Pons (tissue), 1 donor: ENCODE results near the gene ECHS1.

ENCODE experiments used
- DNase-seq: peaks from one replicate; pipeline ENCODE4 v3.0.0-alpha.2; 2016; ENCODE audit warnings: low spot score

Gene ECHS1

DNA sequence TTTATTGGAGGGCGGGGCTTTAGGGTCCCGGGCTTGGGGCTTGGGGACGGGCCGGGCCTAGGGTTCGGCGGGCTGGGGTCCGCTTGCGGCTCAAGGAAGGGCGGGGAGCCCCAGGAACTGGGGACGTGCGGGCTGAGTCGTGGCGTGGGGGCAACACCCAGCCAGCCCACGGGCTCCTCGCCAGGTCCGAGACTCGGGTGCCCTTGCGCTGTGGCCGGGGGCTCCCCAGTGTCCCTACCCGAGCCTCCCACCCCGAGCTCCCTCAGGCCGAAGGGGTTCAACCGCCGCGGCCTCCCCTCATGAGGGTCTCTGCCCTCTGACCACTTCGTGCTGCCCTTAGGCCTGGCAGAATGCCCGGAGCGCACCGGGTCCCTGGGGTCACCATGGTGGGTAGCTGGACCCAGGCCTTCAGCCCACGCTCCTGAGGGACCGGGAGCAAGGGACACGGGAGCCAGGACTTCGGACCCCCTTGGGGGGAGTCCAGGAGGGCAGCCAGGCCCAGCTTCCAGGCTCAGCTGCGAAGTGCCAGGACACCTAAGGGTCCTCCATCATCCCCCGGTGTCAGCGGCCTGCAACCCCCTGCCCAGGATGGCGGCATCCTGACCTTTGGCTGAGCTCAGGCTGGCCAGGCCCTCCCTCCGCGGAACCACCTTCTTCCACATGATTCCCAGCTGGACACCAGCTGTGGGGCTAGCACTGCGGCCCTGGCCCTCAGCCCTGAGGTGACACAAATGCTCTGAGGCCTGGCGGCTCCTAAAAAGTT is 14.8 kb downstream of the ECHS1 start:
- DNase-seq = no peak

DNA sequence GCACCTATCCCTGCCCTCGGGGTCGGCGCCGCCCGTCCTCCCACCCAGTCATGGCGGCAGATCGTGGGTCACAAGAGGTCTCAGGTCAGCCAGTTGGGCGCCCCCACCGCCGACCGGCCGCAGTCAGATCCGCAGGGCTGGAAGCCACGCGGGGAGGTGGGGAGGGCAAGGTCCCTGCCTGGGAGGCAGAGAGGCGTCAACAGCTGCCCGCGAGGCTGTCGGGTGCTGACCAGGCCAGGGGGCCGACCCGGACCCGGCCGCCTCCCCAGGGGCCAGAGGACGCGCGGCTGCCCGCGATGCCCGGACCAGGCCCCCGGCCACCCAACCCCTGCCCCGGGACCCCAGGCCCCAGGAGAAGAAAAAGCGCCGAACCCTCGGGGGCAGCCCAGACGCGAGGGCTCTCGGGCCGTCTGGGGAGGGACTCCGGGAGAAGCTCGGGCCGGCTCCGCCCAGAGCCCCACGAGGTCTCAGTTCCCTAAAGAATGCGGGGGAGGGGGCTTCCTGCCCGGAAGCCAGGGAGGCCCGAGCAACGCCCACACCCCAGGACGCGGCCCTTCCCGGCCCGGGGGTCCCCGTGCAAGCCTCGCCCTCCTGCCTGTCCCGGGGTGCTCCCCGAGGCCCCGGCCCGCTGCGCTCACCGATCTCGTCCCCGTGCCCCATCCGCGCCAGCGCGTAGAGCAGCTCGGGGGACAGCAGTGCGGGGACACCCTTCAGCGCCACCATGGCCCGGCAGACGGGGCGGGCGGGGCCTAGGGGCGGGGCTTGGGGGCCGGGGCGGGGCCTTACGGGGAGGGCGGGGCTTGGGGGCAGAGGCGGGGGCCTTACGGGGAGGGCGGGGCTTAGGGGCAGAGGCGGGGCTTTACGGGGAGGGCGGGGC is 15.6 kb downstream of the ECHS1 start, which contains the start of gene FUOM:
Gene FUOM, minus strand, starts transcription at position 735 of the 877 bp plus-strand sequence. Its CDS starts 12 bp downstream, at position 723.
- no peak for DNase-seq

DNA sequence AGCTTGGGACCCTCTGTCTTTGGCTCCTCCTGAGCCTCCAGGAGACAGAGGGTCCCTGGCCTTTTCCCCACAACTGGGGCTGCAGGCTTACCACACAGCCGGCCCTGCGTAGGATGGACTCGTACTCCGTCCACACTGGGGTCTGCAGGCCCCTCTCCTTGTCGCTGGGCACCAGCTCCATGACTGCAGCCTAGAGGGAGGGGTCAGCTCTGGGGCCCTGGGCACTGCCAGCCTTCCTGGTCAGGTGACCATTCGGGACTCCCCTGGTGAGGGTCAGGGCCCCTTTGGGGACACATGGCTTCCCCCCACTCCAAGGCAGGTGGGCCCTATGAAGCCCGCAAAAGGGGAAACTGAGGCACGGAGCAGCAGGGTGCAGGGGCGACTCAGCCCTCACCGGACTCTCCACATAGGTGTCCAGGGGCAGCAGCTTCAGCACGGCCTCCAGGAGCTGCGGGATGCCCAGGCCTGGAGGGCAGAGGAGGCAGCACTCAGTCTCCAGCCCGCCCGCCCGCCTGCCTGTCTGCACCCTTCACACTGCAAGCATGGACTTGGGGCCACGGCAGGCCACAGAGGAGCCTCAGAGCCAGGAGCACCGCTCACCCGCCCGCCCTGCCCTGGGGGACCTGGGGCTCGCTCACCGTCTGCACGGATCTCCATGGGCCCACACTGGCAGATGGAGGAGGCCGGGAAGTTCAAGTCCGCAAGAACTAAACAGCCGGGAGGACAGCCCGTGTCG is 16.4 kb downstream of the ECHS1 start:
- no peak for DNase-seq

DNA sequence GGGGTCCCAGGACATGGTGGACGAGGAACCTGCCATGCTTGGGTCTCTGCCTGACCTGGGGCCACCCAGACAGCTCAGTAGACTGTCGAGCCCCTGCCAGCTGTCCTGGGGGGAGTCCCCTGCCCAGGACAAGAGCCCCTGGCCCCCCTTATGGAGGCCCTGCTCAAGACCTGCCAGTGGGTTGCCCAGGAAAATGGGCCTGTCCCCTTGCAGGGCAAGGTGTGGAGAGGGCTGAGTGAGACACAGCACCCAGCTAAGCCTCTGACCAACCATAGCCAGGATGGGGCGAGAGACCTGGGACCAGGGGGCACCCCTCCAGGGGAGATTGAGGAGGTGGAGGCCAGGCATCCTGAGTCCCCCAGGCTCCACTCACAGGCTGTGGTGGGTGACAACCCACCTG is 17.2 kb downstream of the ECHS1 start:
- no peak for DNase-seq

DNA sequence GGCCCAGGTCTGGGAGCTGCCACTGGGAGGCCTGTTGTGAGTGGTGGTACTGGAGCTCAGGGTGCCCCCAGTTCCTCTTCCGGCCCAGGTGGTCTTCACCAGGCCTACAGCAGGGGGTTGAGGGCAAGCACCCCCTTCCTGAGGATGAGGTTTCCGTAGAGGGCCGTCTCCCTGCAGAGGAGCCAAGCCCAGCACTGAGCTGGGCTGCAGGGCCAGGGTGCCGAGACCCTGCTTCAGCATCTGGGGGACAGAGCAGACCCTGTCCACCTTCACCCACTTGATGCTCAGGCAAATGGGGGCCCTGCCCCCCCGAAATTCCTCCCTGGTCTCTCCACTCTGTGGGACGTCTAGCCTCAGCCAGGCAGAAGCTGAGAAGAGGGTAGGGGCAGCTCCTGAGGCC is 17.9 kb downstream of the ECHS1 start:
- no peak for DNase-seq

DNA sequence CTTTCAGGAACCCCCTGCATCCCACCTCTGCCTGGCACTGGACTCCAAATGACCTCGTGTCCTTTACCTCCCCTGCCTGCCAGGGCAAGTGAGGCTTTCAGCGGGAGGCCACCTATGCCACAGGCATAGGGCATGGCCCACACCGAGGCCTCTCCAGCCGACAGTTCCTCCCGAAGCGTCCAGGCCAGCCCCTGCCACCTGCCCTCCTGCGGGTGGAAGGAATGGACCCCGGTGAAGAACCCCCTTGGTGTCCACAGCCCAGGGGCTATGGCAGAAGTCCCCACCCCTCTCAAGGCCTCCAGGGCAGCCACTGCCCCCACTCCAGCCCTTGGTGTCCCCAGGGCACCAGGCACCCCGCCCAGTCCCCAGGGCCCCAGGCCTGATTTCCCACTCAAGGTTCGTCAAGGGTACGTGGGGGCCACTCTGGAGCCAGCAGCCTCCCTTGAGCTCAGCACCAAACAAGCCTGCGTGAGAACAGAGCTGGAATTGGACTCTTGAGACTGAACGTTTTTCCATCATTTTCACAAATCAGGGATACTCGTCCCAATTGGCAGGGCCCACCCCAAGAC is 18.4 kb downstream of the ECHS1 start:
- DNase-seq = no peak

DNA sequence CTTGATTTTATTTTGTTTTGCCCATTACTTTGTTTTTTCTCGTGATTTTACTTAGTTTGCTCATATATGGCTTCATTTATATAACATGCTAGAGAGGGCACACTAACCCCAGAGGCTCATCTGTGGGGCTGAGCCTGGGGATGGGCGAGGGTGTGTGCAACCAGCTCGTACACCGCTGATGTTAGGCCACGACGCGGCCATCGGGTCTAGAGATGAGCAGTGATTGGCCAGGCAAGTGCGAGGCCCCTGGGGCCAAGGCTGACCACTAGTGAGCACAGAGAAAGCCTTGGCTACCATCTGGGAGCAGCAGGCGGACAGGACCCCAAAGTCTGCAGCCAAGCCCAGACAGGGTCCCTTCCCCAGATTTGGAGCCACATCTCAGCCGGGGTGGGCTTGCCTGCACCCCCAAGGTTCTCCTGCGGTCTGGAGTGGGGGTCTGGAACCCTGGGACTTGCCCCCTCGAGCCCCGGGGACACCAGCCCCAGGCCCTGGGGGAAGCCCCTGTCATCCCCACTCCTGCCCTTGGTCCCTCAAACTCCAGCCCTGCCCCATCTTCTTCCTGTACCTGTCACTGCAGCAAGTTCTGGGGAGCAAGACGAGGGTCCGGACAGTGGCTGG is 19.1 kb downstream of the ECHS1 start:
- no peak for DNase-seq

DNA sequence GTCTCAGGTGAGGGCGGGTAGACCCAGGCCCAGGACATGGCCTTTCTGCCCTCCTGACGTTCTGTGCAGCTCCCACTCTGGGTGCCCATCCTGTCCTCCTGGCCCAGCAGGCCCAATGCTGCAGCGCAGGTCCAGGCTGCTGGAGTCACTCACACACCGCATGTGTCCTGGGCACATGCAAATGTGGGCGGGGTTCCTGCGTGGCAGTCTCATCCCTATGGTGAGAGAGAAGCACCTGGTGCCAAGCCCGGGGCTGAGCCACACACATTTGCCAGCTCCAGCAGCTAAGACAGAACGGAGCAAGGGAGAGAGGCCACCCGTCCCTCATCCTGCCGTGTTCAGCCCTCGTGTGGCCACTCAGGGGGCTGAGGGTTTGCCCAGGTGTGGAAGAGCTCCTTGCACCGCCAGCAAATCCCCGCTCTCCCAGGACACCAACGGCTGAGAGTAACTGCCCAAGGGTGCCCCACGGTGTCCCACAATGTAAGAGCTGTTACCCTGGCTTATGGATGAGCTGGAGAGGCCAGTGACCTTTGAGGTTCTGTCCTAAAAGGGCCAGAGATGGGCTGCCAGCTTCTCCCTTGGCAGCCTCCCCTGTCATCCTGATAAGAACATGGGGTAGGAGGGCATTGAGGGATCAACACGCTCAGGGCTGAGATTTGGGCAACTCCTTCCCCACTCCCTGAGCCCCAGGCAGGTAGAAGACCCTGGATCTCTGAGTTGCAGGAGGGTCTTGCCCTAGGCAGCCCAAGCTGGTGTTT is 19.8 kb downstream of the ECHS1 start:
- no peak for DNase-seq

DNA sequence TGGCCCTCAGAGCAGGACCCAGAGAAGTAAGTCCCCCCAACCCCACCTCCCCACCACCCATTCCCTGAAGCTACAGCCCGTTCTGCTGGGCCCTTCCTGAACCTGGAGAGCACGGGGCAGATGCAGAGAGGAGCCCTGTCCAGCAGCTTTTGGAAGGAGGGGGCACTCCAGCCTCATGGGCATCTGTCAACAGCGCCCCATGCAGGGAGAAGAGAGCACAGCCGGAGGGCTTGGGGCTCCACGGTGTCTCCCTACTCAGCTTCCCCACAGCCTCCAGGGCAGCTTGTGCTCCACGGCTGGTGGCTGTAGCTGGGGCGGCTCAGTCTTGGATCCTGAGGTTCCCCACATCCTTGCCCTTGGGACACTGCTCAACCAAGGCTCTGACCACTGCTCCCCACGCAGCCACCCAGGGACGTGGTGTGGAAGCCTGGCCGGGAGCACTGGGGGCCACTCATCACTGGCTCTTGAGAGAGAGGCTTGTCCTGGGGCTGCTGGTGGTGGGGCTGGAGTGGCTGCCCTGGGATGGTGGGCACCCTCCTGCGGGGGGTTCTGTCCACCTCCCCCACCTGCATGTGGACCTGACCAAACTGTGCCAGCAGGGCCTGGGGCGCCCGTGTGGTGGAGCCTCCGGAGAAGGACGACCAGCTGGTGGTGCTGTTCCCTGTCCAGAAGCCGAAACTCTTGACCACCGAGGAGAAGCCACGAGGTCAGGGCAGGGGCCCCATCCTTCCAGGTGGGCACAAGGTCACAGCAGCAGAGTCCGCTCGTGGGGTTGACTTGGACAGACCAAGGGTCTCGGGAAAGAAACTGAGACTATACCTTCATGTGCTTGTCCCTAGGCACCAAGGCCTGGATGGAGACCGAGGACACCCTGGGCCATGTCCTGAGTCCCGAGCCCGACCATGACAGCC is 21.5 kb downstream of the ECHS1 start:
- no peak for DNase-seq

DNA sequence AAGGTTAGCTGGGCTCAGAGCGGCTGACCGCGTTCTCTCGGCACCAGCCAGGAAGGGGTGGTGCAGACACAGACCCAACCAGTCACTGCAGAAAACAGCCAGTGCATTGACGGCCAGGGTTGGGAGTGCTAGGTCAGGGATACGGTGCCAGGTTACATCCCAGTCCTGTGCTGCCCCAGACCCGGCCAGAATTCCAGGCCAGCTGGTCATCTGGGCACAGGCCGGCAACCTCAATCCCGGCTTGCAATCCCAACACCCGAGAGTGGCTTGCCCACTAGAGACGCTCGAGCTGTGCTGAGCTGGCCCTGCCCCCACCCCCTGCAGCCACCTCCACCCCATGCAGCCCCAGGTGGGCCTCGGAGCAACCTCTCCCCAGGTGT is 22.2 kb downstream of the ECHS1 start:
- no peak for DNase-seq

DNA sequence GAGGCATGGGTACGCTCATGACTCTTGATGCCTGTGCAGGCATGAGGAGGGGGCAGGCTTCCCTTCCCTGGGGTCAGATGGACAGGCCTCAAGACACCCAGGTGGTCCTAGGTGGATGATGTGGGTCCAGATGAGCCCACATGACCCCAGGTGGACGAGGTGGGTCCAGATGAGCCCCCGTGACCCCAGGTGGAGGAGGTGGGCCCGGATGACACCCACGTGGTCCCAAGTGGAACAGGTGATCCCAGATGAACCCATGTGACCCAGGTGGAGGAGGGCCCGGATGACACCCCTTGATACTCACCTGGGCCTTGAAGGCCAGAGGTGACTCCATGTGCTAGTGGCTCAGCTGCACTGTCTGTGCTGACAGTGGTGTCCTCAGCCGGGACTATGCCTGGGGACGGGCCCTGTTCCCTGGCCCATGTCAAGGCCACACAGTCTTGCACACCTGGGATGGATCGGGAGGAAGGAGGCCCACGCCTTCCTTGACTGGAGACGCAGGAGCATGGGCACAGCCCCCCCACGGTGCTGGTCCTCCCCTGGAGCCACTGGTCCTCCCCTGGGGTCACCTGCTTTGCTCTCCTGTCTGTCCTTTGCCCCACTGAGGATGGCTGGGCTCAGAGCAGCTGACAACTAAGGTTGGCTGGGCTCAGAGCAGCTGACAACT is 22.7 kb downstream of the ECHS1 start:
- no peak for DNase-seq

DNA sequence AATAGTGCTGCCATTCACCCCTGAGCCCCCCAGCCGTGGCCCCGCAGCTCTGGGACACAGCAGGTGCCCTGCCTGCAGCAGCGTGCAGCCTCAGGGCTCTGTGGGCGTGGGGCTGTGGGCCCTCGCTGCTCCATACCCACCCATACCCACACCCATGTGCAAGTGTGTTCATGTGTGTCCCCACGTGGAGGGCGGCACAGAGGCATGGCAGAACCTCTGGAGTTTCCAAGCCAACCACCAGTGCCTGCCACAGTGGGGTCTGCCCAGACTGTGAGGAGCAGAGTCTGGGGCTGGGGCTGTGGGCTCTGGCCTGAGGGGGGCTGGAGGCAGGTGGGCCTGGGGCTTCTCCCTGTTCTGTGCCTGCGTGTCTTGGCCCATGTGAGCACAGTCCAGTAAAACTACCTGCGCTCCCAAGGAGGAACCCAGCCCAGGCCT is 23.6 kb downstream of the ECHS1 start:
- no peak for DNase-seq

DNA sequence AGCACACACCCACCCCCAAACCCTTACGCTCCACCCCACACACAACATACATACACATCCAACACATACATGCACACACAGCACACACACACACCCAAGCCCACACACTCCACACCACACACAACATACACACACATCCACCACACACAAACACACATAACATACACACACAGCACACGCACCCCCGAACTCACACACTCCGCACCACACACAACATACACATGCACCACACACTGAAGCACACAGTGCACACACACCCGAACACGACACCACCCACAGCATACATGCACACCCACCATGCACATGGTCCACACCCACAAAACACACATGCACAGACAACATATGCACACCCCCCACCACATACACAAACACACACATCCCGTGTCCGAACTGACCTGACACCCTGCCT is 24.0 kb downstream of the ECHS1 start:
- no peak for DNase-seq

DNA sequence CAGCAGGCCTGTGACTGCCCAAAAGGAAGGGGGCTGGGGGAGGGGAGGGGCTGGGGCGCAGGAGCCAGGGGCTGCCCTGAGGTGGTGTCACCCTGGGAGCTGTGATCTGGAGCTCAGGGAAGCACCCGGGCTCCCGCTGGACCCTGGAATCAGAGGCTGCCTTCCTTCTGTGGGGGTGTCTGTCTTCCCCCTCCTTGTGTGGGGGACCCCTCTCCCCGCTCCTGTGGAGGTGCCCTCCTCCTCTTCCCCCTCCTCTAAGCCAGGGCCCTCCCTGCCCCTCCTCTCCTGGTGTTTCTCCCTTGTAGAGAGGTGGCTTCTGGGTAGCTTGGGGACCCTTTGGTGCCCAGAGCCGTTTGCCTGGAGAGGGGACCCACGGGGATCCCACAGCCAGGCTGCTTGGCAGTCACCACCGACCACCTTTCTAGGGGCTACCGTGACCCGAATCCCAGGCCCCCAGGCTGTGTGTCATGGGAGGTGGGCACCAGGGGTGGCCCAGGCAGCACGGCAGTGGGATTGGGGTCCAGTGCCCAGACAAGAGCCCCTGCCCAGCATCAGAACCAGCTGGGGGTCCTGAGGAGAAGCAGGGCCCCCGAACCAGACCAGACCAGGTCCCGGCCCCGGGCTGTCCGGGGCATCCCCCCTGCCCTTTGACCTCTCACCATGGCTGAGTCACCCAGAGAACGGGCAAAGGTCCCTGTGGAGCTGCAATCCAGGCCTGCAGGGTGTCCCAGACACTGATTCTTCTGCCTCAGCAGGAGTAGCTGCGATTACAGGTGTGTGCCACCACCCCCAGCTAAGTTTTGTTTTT is 25.2 kb downstream of the ECHS1 start:
- DNase-seq = no peak

DNA sequence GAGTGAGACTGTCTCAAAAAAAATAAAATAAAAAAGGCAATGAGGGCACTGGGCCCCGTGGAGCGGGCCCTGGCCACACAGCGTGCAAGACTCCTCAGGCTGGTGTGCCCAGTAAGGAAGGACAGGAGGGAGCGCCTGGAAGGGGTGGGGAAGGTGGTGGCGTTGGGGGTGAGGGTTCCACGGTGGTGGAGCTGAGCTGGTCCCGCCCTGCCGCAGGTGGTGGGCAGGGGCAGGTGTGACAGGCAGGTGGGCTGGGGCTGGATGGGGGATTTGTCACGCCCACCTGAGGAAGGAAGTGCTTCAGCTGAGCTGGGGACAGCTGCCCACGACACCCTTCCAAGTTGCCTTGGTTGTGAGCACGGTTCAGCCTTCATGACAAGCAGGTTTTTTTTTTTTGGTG is 26.7 kb downstream of the ECHS1 start:
- DNase-seq = no peak

DNA sequence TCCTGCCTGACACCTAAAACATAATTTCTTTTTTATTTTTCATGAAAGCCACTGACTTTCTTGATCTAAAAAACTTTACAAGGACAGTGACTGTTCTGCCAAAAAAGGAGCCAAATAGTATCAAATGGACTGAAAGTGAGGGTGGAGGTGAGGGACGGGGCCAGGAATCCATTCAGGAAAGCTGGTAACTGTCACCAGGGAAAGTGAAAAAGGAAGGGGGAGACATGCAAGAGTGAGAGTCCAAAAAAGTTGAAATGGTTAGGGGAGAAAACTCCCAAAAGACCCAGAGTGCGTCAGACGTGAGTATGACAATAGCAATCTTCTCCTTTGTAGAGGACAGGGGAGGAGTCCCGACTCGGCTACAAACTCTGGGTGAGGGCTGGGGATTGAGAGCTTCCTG is 28.9 kb downstream of the ECHS1 start:
- no peak for DNase-seq

DNA sequence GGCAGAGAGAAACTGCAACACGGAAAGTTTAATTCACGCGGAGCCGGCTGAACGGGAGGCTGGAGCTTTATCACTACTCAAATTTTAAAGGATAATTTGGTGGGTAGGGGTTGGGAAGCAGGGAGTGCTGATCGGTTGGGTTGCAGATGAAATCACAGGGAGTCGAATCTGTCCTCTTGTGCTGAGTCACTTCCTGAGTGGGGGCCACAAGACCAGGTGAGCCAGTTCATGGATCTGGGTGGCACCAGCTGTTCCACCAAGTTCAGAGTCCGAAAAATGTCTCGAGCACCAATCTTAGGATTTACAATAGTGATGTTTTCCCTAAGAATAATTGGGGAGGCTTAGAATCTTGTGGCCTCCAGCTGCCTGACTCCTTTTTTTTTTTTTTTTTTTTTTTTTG is 29.6 kb downstream of the ECHS1 start:
- no peak for DNase-seq

DNA sequence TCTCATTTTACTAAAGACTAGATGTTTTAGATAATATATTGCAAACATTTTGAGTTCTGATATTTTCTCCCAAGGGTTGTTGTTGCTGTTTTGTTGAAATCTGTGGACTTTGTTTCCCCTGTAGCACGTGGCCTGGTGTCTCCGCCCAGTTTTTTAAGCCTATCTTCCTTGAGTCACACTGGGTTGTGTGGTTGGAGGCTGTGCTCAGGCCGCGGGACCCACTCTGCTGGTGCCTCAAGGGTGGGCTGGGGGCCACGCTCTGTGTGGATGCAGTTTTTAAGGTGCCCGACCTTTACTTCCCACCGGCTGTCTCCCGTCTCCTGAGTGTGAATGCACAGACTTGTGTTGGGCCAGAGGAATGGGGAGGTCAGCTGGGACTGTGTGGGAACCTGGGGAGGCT is 30.2 kb downstream of the ECHS1 start:
- no peak for DNase-seq

DNA sequence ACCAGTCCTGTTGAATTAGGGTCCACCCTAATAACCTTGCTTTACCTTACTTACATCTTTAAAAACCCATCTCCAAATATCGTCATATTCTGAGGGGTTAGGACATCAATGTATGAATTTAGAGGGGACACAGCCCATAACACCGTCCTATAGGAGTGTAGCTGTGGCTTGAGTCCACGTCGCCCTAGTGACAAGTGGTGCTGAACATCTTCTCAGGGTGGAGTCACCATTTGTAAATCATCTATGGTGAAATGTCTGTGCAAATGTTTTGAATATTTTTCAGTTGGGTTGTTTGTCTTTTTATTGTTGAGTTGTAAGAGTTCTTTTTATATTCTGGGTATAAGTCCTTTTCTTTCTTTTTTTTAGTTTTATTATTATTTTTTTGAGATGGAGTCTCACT is 31.2 kb downstream of the ECHS1 start:
- DNase-seq = no peak
